HCT116 (cell line): ENCODE results near the gene DIP2C.

Experiments
- ATF3 ChIP-seq: IDR thresholded peaks from 2 replicates; pipeline ENCODE4 v1.6.1; 2012
- CTCF ChIP-seq, 3 experiments: fragments of 200-600 bp in 1 of 3; sonication (generic) in 1 of 3; IDR thresholded peaks in 2 of 3; conservative IDR thresholded peaks in 1 of 3; 2 replicates each; pipeline ENCODE4 v1.5.1; 2012 to 2017; ENCODE audit warnings: low read depth in 2 of 3, low read length in 2 of 3, antibody characterized with exemption in 1 of 3, borderline replicate concordance in 1 of 3, control low read depth in 1 of 3, mild to moderate bottlenecking in 1 of 3, mixed read lengths in 1 of 3, mixed run types in 1 of 3, moderate library complexity in 1 of 3; ENCODE audit not compliant: insufficient read depth in 1 of 3
- EGR1 ChIP-seq: IDR thresholded peaks from 2 replicates; pipeline ENCODE4 v1.6.1; 2012; ENCODE audit warnings: low read depth
- EZH2 ChIP-seq: fragments of 200-600 bp; sonication (generic); IDR thresholded peaks from 2 replicates; pipeline ENCODE4 v1.6.1; 2017; ENCODE audit warnings: antibody characterized with exemption, mixed run types
- EZH2phosphoT487 ChIP-seq: fragments of 200-600 bp; IDR thresholded peaks from 2 replicates; pipeline ENCODE4 v1.6.1; 2018; ENCODE audit warnings: antibody characterized with exemption, borderline replicate concordance
- JUND ChIP-seq: IDR thresholded peaks from 2 replicates; pipeline ENCODE4 v1.6.1; 2012
- POLR2A ChIP-seq: IDR thresholded peaks from 2 replicates; pipeline ENCODE4 v1.7.0; 2011; ENCODE audit warnings: borderline replicate concordance; ENCODE audit not compliant: insufficient read depth, insufficient read length; ENCODE audit errors: extremely low read depth
- POLR2AphosphoS5 ChIP-seq: IDR thresholded peaks from 2 replicates; pipeline ENCODE4 v1.6.1; 2011; ENCODE audit warnings: mild to moderate bottlenecking, low read depth, low read length, moderate library complexity
- RAD21 ChIP-seq: IDR thresholded peaks from 2 replicates; pipeline ENCODE4 v1.6.1; 2012; ENCODE audit warnings: low read depth, mild to moderate bottlenecking
- REST ChIP-seq: IDR thresholded peaks from 2 replicates; pipeline ENCODE4 v1.6.1; 2012; ENCODE audit warnings: low read depth
- SIN3A ChIP-seq: IDR thresholded peaks from 2 replicates; pipeline ENCODE4 v1.6.1; 2012; ENCODE audit warnings: low read depth
- SP1 ChIP-seq: IDR thresholded peaks from 2 replicates; pipeline ENCODE4 v1.6.1; 2012; ENCODE audit warnings: low read depth
- TCF7L2 ChIP-seq: IDR thresholded peaks from 2 replicates; pipeline ENCODE4 v1.7.0; 2011; ENCODE audit warnings: borderline replicate concordance, inconsistent platforms; ENCODE audit not compliant: insufficient read depth, insufficient read length; ENCODE audit errors: extremely low read depth
- ZFX ChIP-seq: fragments of 450-650 bp; IDR thresholded peaks from 2 replicates; pipeline ENCODE4 v1.6.1; 2017

GRCh38 chr10:316390-316789, 373.1 kb downstream of the DIP2C start:
- TF ChIP-seq POLR2A, result no peak
- TF ChIP-seq EGR1, result no peak
- TF ChIP-seq CTCF (IDR thresholded peaks at IDR 0.05 in 2 of 3, conservative IDR thresholded peaks at IDR 0.05 in 1 of 3; ENCODE audit: borderline replicate concordance in 1 of 3, insufficient read depth in 1 of 3, low read depth in 2 of 3, low read length in 2 of 3), result no peak
- TF ChIP-seq EZH2, result no peak
- TF ChIP-seq ZFX, result no peak
- TF ChIP-seq RAD21, result no peak
- TF ChIP-seq TCF7L2, result no peak
- no peak for TF ChIP-seq POLR2AphosphoS5
- TF ChIP-seq SIN3A, result no peak
- no peak for TF ChIP-seq REST
- TF ChIP-seq SP1, result no peak
- TF ChIP-seq ATF3, result no peak
- no peak for TF ChIP-seq JUND
- TF ChIP-seq EZH2phosphoT487, result no peak
